B cell (primary cell): Measurements from ENCODE around the gene CBX8. TPM values are rescaled to one million over a fixed set of nuclear protein-coding genes. Genes with fewer than 3 reads are reported as not detected.
A peak's percentile ranks its signal among the peaks of the same experiment; 100 is the strongest.

Experiments used
- ATAC-seq: fragments of 200-7000 bp; cut with Tn5 transposase; one replicate; pipeline ENCODE4 v1.10.0; 2021; ENCODE audit warnings: low read depth, mild to moderate bottlenecking, moderate number of reproducible peaks, moderate library complexity
- CTCF ChIA-PET: fragments of 350-600 bp; sonication (Branson Sonifier 250); formaldehyde crosslinking; loops from one replicate; lab custom pipeline; 2021; ENCODE audit warnings: antibody characterized with exemption, inconsistent platforms; lab: Charles Lee
- POLR2A ChIA-PET: fragments of 350-600 bp; sonication (Branson Sonifier 250); formaldehyde crosslinking; loops from one replicate; lab custom pipeline; 2021; ENCODE audit warnings: antibody characterized with exemption; lab: Charles Lee
- DNase-seq: peaks from one replicate; pipeline ENCODE4 v3.0.0; 2013
- H2AFZ ChIP-seq: 2 replicates; pipeline ENCODE4 v1.6.1; 2012; ENCODE audit warnings: mild to moderate bottlenecking, low read depth, low read length; ENCODE audit not compliant: insufficient read depth, poor library complexity, severe bottlenecking
- H3K27ac ChIP-seq, 2 donors: 1 replicate in 1 of 2; 2 replicates in 1 of 2; pipeline ENCODE4 v1.5.1; 2012 to 2013; ENCODE audit warnings: low read length in 2 of 2, mild to moderate bottlenecking in 2 of 2, moderate library complexity in 1 of 2
- H3K27me3 ChIP-seq, 4 experiments: fragments of 200-600 bp in 1 of 4; sonication (generic) in 1 of 4; replicated peaks in 1 of 4; 1 replicate in 2 of 4; 2 replicates in 2 of 4; pipeline versions ENCODE4 v1.6.1 to v1.7.0; 2013 to 2016; ENCODE audit warnings: low read length in 3 of 4, mild to moderate bottlenecking in 2 of 4, mixed read lengths in 1 of 4, moderate library complexity in 1 of 4; ENCODE audit not compliant: insufficient read depth in 4 of 4, control insufficient read depth in 3 of 4; ENCODE audit errors: control extremely low read depth in 1 of 4
- H3K36me3 ChIP-seq, 2 experiments: replicated peaks in 1 of 2; 1 replicate in 1 of 2; 2 replicates in 1 of 2; pipeline versions ENCODE4 v1.6.1 to v1.7.1; 2013; ENCODE audit warnings: low read length in 1 of 2; ENCODE audit not compliant: insufficient read depth in 2 of 2, control insufficient read depth in 1 of 2; ENCODE audit errors: control extremely low read depth in 1 of 2, extremely low read depth in 1 of 2
- H3K4me1 ChIP-seq, 2 donors: fragments of 200-600 bp in 1 of 2; sonication (generic) in 1 of 2; 1 replicate in 1 of 2; 2 replicates in 1 of 2; pipeline versions ENCODE4 v1.5.1 to v1.6.1; 2013 to 2017; ENCODE audit warnings: low read length in 2 of 2; ENCODE audit not compliant: control insufficient read depth in 2 of 2, insufficient read depth in 2 of 2
- H3K4me2 ChIP-seq: replicated peaks from 2 replicates; pipeline ENCODE3; 2012; ENCODE audit warnings: mild to moderate bottlenecking, low read depth, low read length; ENCODE audit not compliant: poor library complexity, severe bottlenecking
- H3K4me3 ChIP-seq, 5 experiments: fragments of 200-600 bp in 1 of 5; sonication (generic) in 1 of 5; 1 replicate in 3 of 5; 2 replicates in 2 of 5; pipeline versions ENCODE4 v1.5.1 to v1.7.0; 2011 to 2016; ENCODE audit warnings: low read length in 4 of 5, mild to moderate bottlenecking in 4 of 5, low read depth in 2 of 5, control low read depth in 1 of 5, moderate library complexity in 1 of 5; ENCODE audit not compliant: insufficient read depth in 1 of 5; ENCODE audit errors: control extremely low read depth in 1 of 5, extremely low read depth in 1 of 5
- H3K79me2 ChIP-seq: fragments of 200-600 bp; sonication (generic); one replicate; pipeline ENCODE4 v1.6.0; 2016; ENCODE audit warnings: low read length; ENCODE audit not compliant: control insufficient read depth, insufficient read depth
- H3K9ac ChIP-seq: fragments of 200-600 bp; sonication (generic); 2 replicates; pipeline ENCODE4 v1.6.1; 2017; ENCODE audit warnings: mild to moderate bottlenecking, low read length, moderate library complexity
- H3K9me3 ChIP-seq, 3 donors: one replicate each; pipeline versions ENCODE4 v1.6.1 to v1.7.1; 2013; ENCODE audit warnings: low read length in 2 of 3; ENCODE audit not compliant: control insufficient read depth in 2 of 3, insufficient read depth in 1 of 3; ENCODE audit errors: control extremely low read depth in 1 of 3
- H4K20me1 ChIP-seq: 2 replicates; pipeline ENCODE4 v1.6.0; 2012; ENCODE audit warnings: mild to moderate bottlenecking, low read length; ENCODE audit not compliant: insufficient read depth, control insufficient read depth, poor library complexity, severe bottlenecking
- H3K27ac Mint-ChIP-seq: one replicate; pipeline ENCODE4 v1.8.0; 2021; ENCODE audit warnings: mixed read lengths
- H3K27me3 Mint-ChIP-seq: one replicate; pipeline ENCODE4 v1.8.0; 2021; ENCODE audit warnings: mixed read lengths
- H3K4me1 Mint-ChIP-seq: one replicate; pipeline ENCODE4 v1.8.0; 2021; ENCODE audit warnings: mixed read lengths
- H3K4me3 Mint-ChIP-seq: one replicate; pipeline ENCODE4 v1.8.0; 2021; ENCODE audit warnings: mixed read lengths
- H3K9me3 Mint-ChIP-seq: one replicate; pipeline ENCODE4 v1.8.0; 2022; ENCODE audit warnings: mixed read lengths; ENCODE audit not compliant: insufficient read depth
- EZH2 ChIP-seq: IDR thresholded peaks from 2 replicates; pipeline ENCODE4 v1.6.1; 2012; ENCODE audit warnings: borderline replicate concordance, low read depth, mild to moderate bottlenecking, moderate library complexity, low read length; ENCODE audit not compliant: insufficient read depth, poor library complexity, severe bottlenecking
- WGBS: methylation state at CpG from one replicate; pipeline ENCODE4 v1.1.5; 2013; ENCODE audit warnings: missing lambda C conversion rate; ENCODE audit not compliant: insufficient coverage; 5-methylcytosine and 5-hydroxymethylcytosine counted together
- intact Hi-C: fragments of 100-400 bp; cut with micrococcal nuclease; formaldehyde crosslinking; loops from one replicate; pipeline ENCODE4 v1.10.0; 2022
- polyA minus RNA-seq: library from RNA; depleted of rRNA, polyadenylated mRNA; stranded (reverse); fragments of >200 nt; gene quantifications from 2 replicates; pipeline ENCODE4 v1.2.3, GENCODE V29; 2012
- polyA plus RNA-seq: library from polyadenylated mRNA; depleted of rRNA; stranded (reverse); fragments of >200 nt; gene quantifications from 2 replicates; pipeline ENCODE4 v1.2.3, GENCODE V29; 2012
- total RNA-seq, 2 donors: library from RNA; stranded (reverse); fragments of 120-200 nt in 1 of 2; gene quantifications; 1 replicate in 1 of 2; 2 replicates in 1 of 2; pipeline versions ENCODE4 v1.2.3 to v1.2.4, GENCODE V29; 2013 to 2022
- TF ChIP-seq, protein P1 (sequence below): fragments of 200-600 bp; IDR thresholded peaks from one replicate; pipeline ENCODE4 v1.8.0; 2022; ENCODE audit warnings: antibody characterized with exemption, mild to moderate bottlenecking

The CBX8 gene
- 6.8 and 10.3 TPM in 2 replicates for total RNA-seq
- 3.5 TPM for total RNA-seq (2013)
- polyA plus RNA-seq: 0.31 and 0.36 TPM in 2 replicates
- 1.1 and 2.3 TPM in 2 replicates for polyA minus RNA-seq

DNA sequence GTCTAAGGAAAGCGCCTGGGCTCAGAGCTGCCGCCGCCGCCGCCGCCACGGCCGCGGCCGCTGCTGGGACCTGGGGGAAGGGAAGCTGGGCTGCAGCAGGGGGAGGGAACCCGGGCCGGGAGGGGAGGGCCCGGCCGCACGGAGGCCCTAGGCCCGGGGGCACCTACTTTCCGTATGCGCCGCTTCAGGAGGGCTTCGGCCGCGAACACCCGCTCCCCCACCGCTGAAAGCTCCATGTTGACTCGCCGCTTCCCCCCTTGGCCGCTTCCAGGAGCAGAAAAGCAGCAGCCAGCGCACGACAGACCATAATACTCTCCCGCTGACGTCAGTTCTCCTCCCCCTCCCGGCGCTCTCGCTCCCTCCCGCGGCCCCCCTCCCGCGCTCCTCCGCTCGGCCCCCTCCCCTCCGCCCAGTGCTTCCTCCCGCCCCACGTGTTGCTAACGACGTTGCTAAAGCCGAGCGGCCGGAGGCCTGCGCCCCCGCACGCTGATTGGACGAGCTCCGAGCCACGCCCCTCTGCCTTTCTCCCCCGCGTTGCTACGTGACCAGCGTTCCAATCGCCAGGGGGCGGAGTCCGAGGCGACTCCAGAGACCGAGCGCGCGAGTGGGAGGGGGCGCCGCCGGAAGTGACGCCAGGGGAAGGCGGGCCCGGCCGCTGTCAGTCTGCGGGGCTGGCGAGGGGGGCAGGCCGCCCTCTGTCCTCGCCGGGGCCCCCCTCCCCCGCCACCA, at the start of gene CBX8:
Gene CBX8, minus strand, starts transcription at position 315 of the 729 bp plus-strand sequence. Its CDS starts 79 bp downstream, at position 236.
- Histone ChIP-seq H3K4me3 (peak within 1 kb of the TSS; percentile 65 to 90 (median 71)), H3K27ac (peak within 1 kb of the TSS; percentile 50 to 68), H2AFZ (peak within 1 kb of the TSS; percentile 59), H3K4me2 (peak within 1 kb of the TSS; percentile 98), H3K4me1 (peaks cover 46 to 50% of the 10 kb centered on the region in 2 donors), H4K20me1 (peaks cover 44% of the 10 kb centered on the region), H3K9me3 (peaks cover 0 to 61% (median 21%) of the 10 kb centered on the region in 3 donors), H3K79me2 (peaks cover 4% of the 10 kb centered on the region), H3K27me3 (peaks cover 0 to 61% (median 46%) of the 10 kb centered on the region in 4 experiments), H3K36me3 (peaks cover 0 to 7% of the 10 kb centered on the region in 2 experiments), H3K9ac (peak within 1 kb of the TSS; percentile 77)
- Mint-ChIP-seq H3K4me1 (peaks cover 41% of the 10 kb centered on the region), H3K4me3 (peak within 1 kb of the TSS; percentile 91), H3K27me3 (peaks cover 39% of the 10 kb centered on the region), H3K9me3 (no peaks in the 10 kb centered on the region), H3K27ac (peak within 1 kb of the TSS; percentile 95)
- peak; percentile 99 for DNase-seq
- ChIA-PET CTCF (interaction anchor here (0.6 to 3.6 kb wide), 11 partner anchors 14 to 218 kb away, joined by 3 to 18 read pairs (median 5); partner anchors contain the start of gene CBX4), POLR2A (interaction anchor here (0.6 to 2.1 kb wide), 13 partner anchors 9 to 1687 kb away, joined by 3 to 45 read pairs (median 3); partner anchors contain the start of gene CBX4)
- intact Hi-C loops: loop anchor here (1.0 to 5.0 kb wide), 7 partner anchors 14 to 1715 kb away; partner anchors contain the start of genes ACTG1, BAHCC1 and CCDC40
- no peak for TF ChIP-seq EZH2
- under 1% methylated on average over 78 of the region's 79 CpGs for WGBS
- peak; percentile 90 for ATAC-seq

DNA sequence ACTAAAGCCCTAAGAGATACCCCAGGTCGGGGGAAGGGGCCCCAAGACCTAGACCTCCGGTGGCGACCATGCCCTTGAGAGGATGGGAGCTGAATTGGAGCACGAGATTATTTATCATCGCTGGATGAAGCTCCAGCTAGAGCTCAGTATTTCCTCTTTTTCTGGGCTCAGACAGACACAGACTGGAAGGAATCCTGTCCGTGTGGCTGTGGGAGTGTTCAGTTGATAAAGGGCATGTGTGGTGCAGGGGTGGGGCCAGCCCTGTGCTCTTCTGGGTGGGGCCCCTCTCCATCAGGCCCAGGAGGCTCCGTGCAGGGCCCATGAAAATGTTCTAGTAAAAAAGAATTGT, 48.7 kb upstream of the CBX8 start:
- intact Hi-C loops: loop anchor here (1.0 kb wide), 1 partner anchor 125 kb away; no protein-coding TSS in a partner anchor
- Histone ChIP-seq H3K79me2 (no peaks in the 10 kb centered on the region), H3K4me2 (peak overlapping the region; percentile 89), H3K4me3 (no peak overlapping the region), H3K9me3 (peaks cover 0 to 30% (median 0%) of the 10 kb centered on the region in 3 donors), H3K4me1 (peaks cover 48 to 50% of the 10 kb centered on the region in 2 donors), H3K9ac (no peak overlapping the region), H3K27me3 (peaks cover 0 to 78% (median 40%) of the 10 kb centered on the region in 4 experiments), H3K36me3 (no peaks in the 10 kb centered on the region), H2AFZ (peak overlapping the region; percentile 23), H4K20me1 (peaks cover 29% of the 10 kb centered on the region), H3K27ac (no peak overlapping the region)
- CTCF ChIA-PET: interaction anchor here (0.6 to 3.8 kb wide), 13 partner anchors 9 to 148 kb away, joined by 3 to 20 read pairs (median 3); no protein-coding TSS in a partner anchor
- POLR2A ChIA-PET: interaction anchor here (0.6 kb wide), 1 partner anchor 9 kb away, joined by 3 read pairs; no protein-coding TSS in a partner anchor
- Mint-ChIP-seq H3K9me3 (no peaks in the 10 kb centered on the region), H3K4me3 (peak overlapping the region; percentile 42), H3K27ac (no peak overlapping the region), H3K4me1 (peaks cover 33% of the 10 kb centered on the region), H3K27me3 (peaks cover 39% of the 10 kb centered on the region)
- peak; percentile 53 for DNase-seq
- ATAC-seq: no peak
- WGBS: 2% methylated on average over 5 of the region's 7 CpGs
- TF ChIP-seq, protein P1, sequence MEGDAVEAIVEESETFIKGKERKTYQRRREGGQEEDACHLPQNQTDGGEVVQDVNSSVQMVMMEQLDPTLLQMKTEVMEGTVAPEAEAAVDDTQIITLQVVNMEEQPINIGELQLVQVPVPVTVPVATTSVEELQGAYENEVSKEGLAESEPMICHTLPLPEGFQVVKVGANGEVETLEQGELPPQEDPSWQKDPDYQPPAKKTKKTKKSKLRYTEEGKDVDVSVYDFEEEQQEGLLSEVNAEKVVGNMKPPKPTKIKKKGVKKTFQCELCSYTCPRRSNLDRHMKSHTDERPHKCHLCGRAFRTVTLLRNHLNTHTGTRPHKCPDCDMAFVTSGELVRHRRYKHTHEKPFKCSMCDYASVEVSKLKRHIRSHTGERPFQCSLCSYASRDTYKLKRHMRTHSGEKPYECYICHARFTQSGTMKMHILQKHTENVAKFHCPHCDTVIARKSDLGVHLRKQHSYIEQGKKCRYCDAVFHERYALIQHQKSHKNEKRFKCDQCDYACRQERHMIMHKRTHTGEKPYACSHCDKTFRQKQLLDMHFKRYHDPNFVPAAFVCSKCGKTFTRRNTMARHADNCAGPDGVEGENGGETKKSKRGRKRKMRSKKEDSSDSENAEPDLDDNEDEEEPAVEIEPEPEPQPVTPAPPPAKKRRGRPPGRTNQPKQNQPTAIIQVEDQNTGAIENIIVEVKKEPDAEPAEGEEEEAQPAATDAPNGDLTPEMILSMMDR: no peak
- no peak for TF ChIP-seq EZH2
